Esophagus muscularis mucosa (tissue), 4 donors: Measurements from ENCODE around the gene DCTN3.

Experiments
- CTCF ChIP-seq, 3 experiments: fragments of 200-600 bp in 2 of 3; fragments of 450-650 bp in 1 of 3; sonication (generic) in 2 of 3; IDR thresholded peaks; one replicate each; pipeline ENCODE4 v1.5.1; 2017 to 2019; ENCODE audit warnings: antibody characterized with exemption in 3 of 3, mild to moderate bottlenecking in 2 of 3, moderate library complexity in 1 of 3
- EP300 ChIP-seq: sonication (generic); formaldehyde crosslinking; IDR thresholded peaks from one replicate; pipeline ENCODE4 v1.6.1; 2017; ENCODE audit warnings: antibody characterized with exemption
- POLR2A ChIP-seq: fragments of 450-650 bp; IDR thresholded peaks from one replicate; pipeline ENCODE4 v1.6.1; 2017; ENCODE audit warnings: antibody characterized with exemption, moderate library complexity, mild to moderate bottlenecking, low read depth

DNA sequence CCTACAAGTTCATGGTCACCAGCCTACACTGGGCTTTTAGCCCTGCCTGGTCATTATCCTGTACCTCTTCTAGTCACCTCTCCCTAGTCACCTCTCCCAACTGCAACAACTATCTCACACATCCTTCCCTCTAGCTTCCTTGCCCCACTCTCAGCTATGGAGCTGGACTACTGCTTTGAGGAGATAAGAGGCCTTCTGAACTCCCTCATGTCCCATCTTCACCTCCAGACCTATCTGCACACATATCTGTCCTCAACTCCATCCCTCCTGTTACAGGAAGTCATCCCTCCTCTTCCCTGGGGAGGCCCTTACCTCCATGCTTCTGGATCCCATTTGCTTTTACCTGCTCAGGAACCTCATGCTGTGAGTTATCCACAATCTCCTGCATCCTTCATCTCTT lies 14.1 kb downstream of the DCTN3 start:
- TF ChIP-seq POLR2A = no peak
- no peak for TF ChIP-seq EP300
- no peak for TF ChIP-seq CTCF (IDR thresholded peaks at IDR 0.05)
